Caco-2 (cell line): ENCODE measurements around the gene CRYGD. TPM values are rescaled to one million over a fixed set of nuclear protein-coding genes. Genes with fewer than 3 reads are reported as not detected.

Source experiments
- BruUV-seq: library from RNA; stranded (reverse); fragments of 400-500 nt; replicated peaks from 2 replicates; lab custom pipeline; 2021; lab: Mats Ljungman, UMichigan
- CTCF ChIA-PET: fragments of 300-600 bp; sonication (Branson Sonifier 250); formaldehyde crosslinking; loops from one replicate; lab custom pipeline; 2022; ENCODE audit warnings: antibody characterized with exemption; lab: Charles Lee
- POLR2A ChIA-PET: fragments of 300-600 bp; sonication (Branson Sonifier 250); formaldehyde crosslinking; loops from one replicate; lab custom pipeline; 2022; ENCODE audit warnings: antibody characterized with exemption; lab: Charles Lee
- DNase-seq, 2 experiments: peaks; one replicate each; pipeline versions ENCODE4 v3.0.0 to v3.0.0-alpha.2; 2020 to 2022
- H3K27me3 ChIP-seq: replicated peaks from 2 replicates; pipeline ENCODE4 v1.6.0; 2011; ENCODE audit warnings: low read length; ENCODE audit not compliant: control insufficient read depth, insufficient read depth
- H3K36me3 ChIP-seq: 2 replicates; pipeline ENCODE4 v1.5.1; 2011; ENCODE audit warnings: low read length; ENCODE audit not compliant: control insufficient read depth, insufficient read depth
- H3K4me1 ChIP-seq: fragments of 250-450 bp; sonication (Bioruptor Pico); 2 replicates; pipeline ENCODE4 v1.5.1; 2020; ENCODE audit warnings: mild to moderate bottlenecking
- H3K4me3 ChIP-seq: 2 replicates; pipeline ENCODE4 v1.5.1; 2011; ENCODE audit warnings: low read depth, mild to moderate bottlenecking, control low read depth, low read length
- H3K9me3 ChIP-seq: fragments of 250-450 bp; sonication (Bioruptor Pico); 2 replicates; pipeline ENCODE4 v1.5.1; 2020; ENCODE audit warnings: mild to moderate bottlenecking, moderate library complexity
- H3K27ac Mint-ChIP-seq: one replicate; pipeline ENCODE4 v1.8.0; 2022; ENCODE audit warnings: mixed read lengths; ENCODE audit not compliant: unreplicated experiment
- H3K27me3 Mint-ChIP-seq: one replicate; pipeline ENCODE4 v1.8.0; 2022; ENCODE audit warnings: mixed read lengths; ENCODE audit not compliant: insufficient read depth, unreplicated experiment
- H3K36me3 Mint-ChIP-seq: one replicate; pipeline ENCODE4 v1.8.0; 2022; ENCODE audit warnings: mild to moderate bottlenecking, mixed read lengths; ENCODE audit not compliant: insufficient read depth, unreplicated experiment
- H3K4me1 Mint-ChIP-seq: one replicate; pipeline ENCODE4 v1.8.0; 2022; ENCODE audit warnings: low read depth, mixed read lengths; ENCODE audit not compliant: unreplicated experiment
- H3K4me3 Mint-ChIP-seq: one replicate; pipeline ENCODE4 v1.8.0; 2022; ENCODE audit warnings: mild to moderate bottlenecking, moderate library complexity, mixed read lengths; ENCODE audit not compliant: unreplicated experiment
- H3K9me3 Mint-ChIP-seq: one replicate; pipeline ENCODE4 v1.8.0; 2022; ENCODE audit warnings: mixed read lengths; ENCODE audit not compliant: unreplicated experiment
- CTCF ChIP-seq, 2 experiments: fragments of 200-600 bp in 1 of 2; IDR thresholded peaks; 1 replicate in 1 of 2; 2 replicates in 1 of 2; pipeline versions ENCODE4 v1.5.1 to v1.8.0; 2011 to 2022; ENCODE audit warnings: antibody characterized with exemption in 1 of 2, control low read depth in 1 of 2, inconsistent platforms in 1 of 2, low read depth in 1 of 2, low read length in 1 of 2, mild to moderate bottlenecking in 1 of 2, moderate library complexity in 1 of 2; ENCODE audit not compliant: insufficient read depth in 1 of 2, severe bottlenecking in 1 of 2, unreplicated experiment in 1 of 2
- intact Hi-C: fragments of 100-400 bp; cut with micrococcal nuclease; formaldehyde crosslinking; loops from one replicate; pipeline ENCODE4 v1.10.0; 2022; ENCODE audit not compliant: unreplicated experiment
- total RNA-seq: library from RNA; stranded (reverse); gene quantifications from 2 replicates; pipeline ENCODE4 v1.2.3, GENCODE V29; 2022

CRYGD gene
- total RNA-seq, 1 experiment from 2014 or later: not detected

DNA sequence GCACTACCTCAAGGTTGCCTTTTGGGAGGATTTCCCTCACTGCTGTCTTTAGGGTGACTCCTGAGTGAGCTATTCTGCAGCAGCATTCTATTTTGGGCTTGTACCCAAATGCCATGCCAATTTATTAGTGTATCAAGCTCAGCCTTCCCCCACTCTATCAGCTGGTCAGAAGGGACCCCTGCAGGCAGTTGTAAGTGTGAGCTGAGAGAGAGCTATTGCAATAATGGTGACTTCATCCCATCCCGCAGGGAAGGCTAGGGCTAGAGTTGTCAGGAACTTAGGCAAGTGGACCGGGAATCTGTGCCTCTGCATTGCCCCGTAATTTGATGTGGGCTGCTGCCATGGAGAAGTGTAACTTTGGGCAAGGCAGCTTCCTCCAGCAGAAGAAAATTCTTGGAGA lies 23.4 kb upstream of the CRYGD start:
- ChIA-PET CTCF (interaction anchor here (0.6 to 1.3 kb wide), 4 partner anchors 25 to 378 kb away, joined by 3 to 24 read pairs (median 4); partner anchors contain the start of genes FZD5 and IDH1), POLR2A (no interaction called here)
- Mint-ChIP-seq H3K36me3 (no peaks in the 10 kb centered on the region), H3K4me3 (no peak overlapping the region), H3K27me3 (no peaks in the 10 kb centered on the region), H3K9me3 (peaks cover 10% of the 10 kb centered on the region), H3K27ac (no peak overlapping the region), H3K4me1 (peaks cover 14% of the 10 kb centered on the region)
- BruUV-seq: no TSS peak
- TF ChIP-seq CTCF (IDR thresholded peaks at IDR 0.05; ENCODE audit: insufficient read depth in 1 of 2, low read depth in 1 of 2, low read length in 1 of 2, severe bottlenecking in 1 of 2, unreplicated experiment in 1 of 2): peak in 1 of 2 experiments; percentile 0
- intact Hi-C loops: loop anchor here (1.0 kb wide), 1 partner anchor 45 kb away; no protein-coding TSS in a partner anchor
- Histone ChIP-seq H3K4me3 (no peak overlapping the region), H3K4me1 (peaks cover 5% of the 10 kb centered on the region), H3K36me3 (no peaks in the 10 kb centered on the region), H3K27me3 (no peaks in the 10 kb centered on the region), H3K9me3 (no peaks in the 10 kb centered on the region)
- DNase-seq: no peak

- H3K27me3 ChIP-seq: no peaks in the 10 kb centered on the region
- no peaks in the 10 kb centered on the region for H3K36me3 ChIP-seq
- peaks cover 10% of the 10 kb centered on the region for H3K9me3 Mint-ChIP-seq
- no peaks in the 10 kb centered on the region for H3K36me3 Mint-ChIP-seq
- no peak for TF ChIP-seq CTCF (IDR thresholded peaks at IDR 0.05; ENCODE audit: insufficient read depth in 1 of 2, low read depth in 1 of 2, low read length in 1 of 2, severe bottlenecking in 1 of 2, unreplicated experiment in 1 of 2)
- ChIA-PET CTCF (interaction anchor here (0.7 to 1.3 kb wide), 3 partner anchors 16 to 377 kb away, joined by 3 to 24 read pairs (median 4); partner anchors contain the start of genes CRYGA and FZD5), POLR2A (no interaction called here)
- H3K27ac Mint-ChIP-seq: no peak overlapping the region
- H3K27me3 Mint-ChIP-seq: no peaks in the 10 kb centered on the region
- H3K4me3 Mint-ChIP-seq: no peak overlapping the region
- no peak for DNase-seq
- BruUV-seq: no TSS peak
- peaks cover 15% of the 10 kb centered on the region for H3K4me1 Mint-ChIP-seq
- H3K9me3 ChIP-seq: no peaks in the 10 kb centered on the region
- H3K4me3 ChIP-seq: no peak overlapping the region
- intact Hi-C loops: loop anchor here (1.0 kb wide), 1 partner anchor 45 kb away; no protein-coding TSS in a partner anchor
- peaks cover 6% of the 10 kb centered on the region for H3K4me1 ChIP-seq
Observed at GRCh38 chr2:208147008-208147407, 22.7 kb upstream of the CRYGD start.

GRCh38 chr2:208146006-208146405 lies 21.7 kb upstream of the CRYGD start, which contains the start of gene CRYGB:
Gene CRYGB (minus strand): TSS chr2:208146158. CDS start chr2:208146120, 38 bp downstream.
- BruUV-seq: no TSS peak
- H3K4me1 Mint-ChIP-seq: peaks cover 15% of the 10 kb centered on the region
- DNase-seq: no peak
- Histone ChIP-seq H3K27me3 (no peaks in the 10 kb centered on the region), H3K9me3 (no peaks in the 10 kb centered on the region; the same call in 1 of the 2 replicates), H3K4me3 (no peak within 1 kb of the TSS), H3K4me1 (peaks cover 6% of the 10 kb centered on the region), H3K36me3 (no peaks in the 10 kb centered on the region)
- no peaks in the 10 kb centered on the region for H3K36me3 Mint-ChIP-seq
- TF ChIP-seq CTCF (IDR thresholded peaks at IDR 0.05; ENCODE audit: insufficient read depth in 1 of 2, low read depth in 1 of 2, low read length in 1 of 2, severe bottlenecking in 1 of 2, unreplicated experiment in 1 of 2): no peak
- H3K27me3 Mint-ChIP-seq: no peaks in the 10 kb centered on the region
- CTCF ChIA-PET: interaction anchor here (0.7 kb wide), 1 partner anchor 17 kb away, joined by 4 read pairs; the partner anchor contains the start of gene CRYGA
- H3K4me3 Mint-ChIP-seq: no peak within 1 kb of the TSS
- H3K27ac Mint-ChIP-seq: peak within 1 kb of the TSS; percentile 49
- intact Hi-C loops: no loop called here
- peaks cover 9% of the 10 kb centered on the region for H3K9me3 Mint-ChIP-seq
- POLR2A ChIA-PET: no interaction called here
